ENCODE results near the gene SCYGR2. TPM values are rescaled to one million over a fixed set of nuclear protein-coding genes. Genes with fewer than 3 reads are reported as not detected.

SCYGR2 gene
- total RNA-seq, 2 donors from 2014 or later = not detected

- H3K4me1 ChIP-seq = no peaks in the 10 kb centered on the region
- intact Hi-C loops (cut with DNase I) = no loop called here
- H3K4me3 ChIP-seq = no peak overlapping the region
- H3K36me3 ChIP-seq = no peaks in the 10 kb centered on the region
- H3K9ac ChIP-seq (ENCODE audit: low read depth in 2 of 2, low read length in 2 of 2) = no peak overlapping the region
- TF ChIP-seq, protein P1, sequence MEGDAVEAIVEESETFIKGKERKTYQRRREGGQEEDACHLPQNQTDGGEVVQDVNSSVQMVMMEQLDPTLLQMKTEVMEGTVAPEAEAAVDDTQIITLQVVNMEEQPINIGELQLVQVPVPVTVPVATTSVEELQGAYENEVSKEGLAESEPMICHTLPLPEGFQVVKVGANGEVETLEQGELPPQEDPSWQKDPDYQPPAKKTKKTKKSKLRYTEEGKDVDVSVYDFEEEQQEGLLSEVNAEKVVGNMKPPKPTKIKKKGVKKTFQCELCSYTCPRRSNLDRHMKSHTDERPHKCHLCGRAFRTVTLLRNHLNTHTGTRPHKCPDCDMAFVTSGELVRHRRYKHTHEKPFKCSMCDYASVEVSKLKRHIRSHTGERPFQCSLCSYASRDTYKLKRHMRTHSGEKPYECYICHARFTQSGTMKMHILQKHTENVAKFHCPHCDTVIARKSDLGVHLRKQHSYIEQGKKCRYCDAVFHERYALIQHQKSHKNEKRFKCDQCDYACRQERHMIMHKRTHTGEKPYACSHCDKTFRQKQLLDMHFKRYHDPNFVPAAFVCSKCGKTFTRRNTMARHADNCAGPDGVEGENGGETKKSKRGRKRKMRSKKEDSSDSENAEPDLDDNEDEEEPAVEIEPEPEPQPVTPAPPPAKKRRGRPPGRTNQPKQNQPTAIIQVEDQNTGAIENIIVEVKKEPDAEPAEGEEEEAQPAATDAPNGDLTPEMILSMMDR (IDR thresholded peaks at IDR 0.05) = no peak
- H3K27ac ChIP-seq = no peak overlapping the region
- no peaks in the 10 kb centered on the region for H3K27me3 ChIP-seq
- H3K9me3 ChIP-seq = no peaks in the 10 kb centered on the region
- no peak for DNase-seq
Observed at GRCh38 chr2:227615906-227616305, 17.2 kb downstream of the SCYGR2 start.

GRCh38 chr2:227616631-227617030 is 17.9 kb downstream of the SCYGR2 start:
- Histone ChIP-seq H3K4me3 (no peak overlapping the region), H3K9ac (ENCODE audit: low read depth in 2 of 2, low read length in 2 of 2) (no peak overlapping the region), H3K9me3 (no peaks in the 10 kb centered on the region), H3K4me1 (no peaks in the 10 kb centered on the region), H3K27ac (no peak overlapping the region), H3K36me3 (no peaks in the 10 kb centered on the region), H3K27me3 (no peaks in the 10 kb centered on the region)
- intact Hi-C loops (cut with DNase I) = no loop called here
- no peak for DNase-seq
- TF ChIP-seq, protein P1 (IDR thresholded peaks at IDR 0.05) = no peak

- no peak within 1 kb of the TSS for H3K27ac ChIP-seq
- intact Hi-C loops (cut with DNase I) = no loop called here
- H3K9ac ChIP-seq (ENCODE audit: low read depth in 2 of 2, low read length in 2 of 2) = no peak within 1 kb of the TSS
- TF ChIP-seq, protein P1 (IDR thresholded peaks at IDR 0.05) = no peak
- no peaks in the 10 kb centered on the region for H3K9me3 ChIP-seq
- no peaks in the 10 kb centered on the region for H3K36me3 ChIP-seq
- DNase-seq = no peak
- no peak within 1 kb of the TSS for H3K4me3 ChIP-seq
- H3K27me3 ChIP-seq = no peaks in the 10 kb centered on the region
- no peaks in the 10 kb centered on the region for H3K4me1 ChIP-seq
Observed at GRCh38 chr2:227617316-227618230, 18.9 kb downstream of the SCYGR2 start, which contains the start of gene SCYGR4. Gene SCYGR4 (plus strand): TSS chr2:227617498. CDS start chr2:227617498, 0 bp downstream.

DNA sequence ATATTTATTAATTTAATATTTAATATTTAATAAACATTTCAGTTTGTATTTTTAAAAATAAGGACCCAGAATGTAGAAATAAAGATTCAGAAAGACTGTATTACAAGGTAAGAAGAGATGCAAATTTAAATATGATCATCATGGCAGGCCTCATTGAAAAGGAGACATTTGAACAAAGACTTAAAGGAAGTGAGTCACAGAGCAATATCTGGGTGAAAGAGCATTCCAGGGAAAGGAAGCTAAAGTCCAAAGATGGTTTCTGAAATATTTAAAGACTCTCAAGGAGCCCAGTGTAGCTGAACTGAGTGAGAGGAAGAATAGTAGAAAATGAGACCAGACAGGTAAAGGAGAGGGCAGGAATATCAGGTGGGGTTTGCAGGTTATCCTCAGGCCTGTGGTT is 24.5 kb downstream of the SCYGR2 start:
- no peak overlapping the region for H3K9ac ChIP-seq (ENCODE audit: low read depth in 2 of 2, low read length in 2 of 2)
- H3K9me3 ChIP-seq = no peaks in the 10 kb centered on the region
- DNase-seq = no peak
- TF ChIP-seq, protein P1 (IDR thresholded peaks at IDR 0.05) = no peak
- H3K36me3 ChIP-seq = no peaks in the 10 kb centered on the region
- H3K27ac ChIP-seq = no peak overlapping the region
- intact Hi-C loops (cut with DNase I) = no loop called here
- no peak overlapping the region for H3K4me3 ChIP-seq
- no peaks in the 10 kb centered on the region for H3K4me1 ChIP-seq
- no peaks in the 10 kb centered on the region for H3K27me3 ChIP-seq

- TF ChIP-seq, protein P1 (IDR thresholded peaks at IDR 0.05) = no peak
- Histone ChIP-seq H3K9me3 (no peaks in the 10 kb centered on the region), H3K9ac (ENCODE audit: low read depth in 2 of 2, low read length in 2 of 2) (no peak overlapping the region), H3K27ac (no peak overlapping the region), H3K4me3 (no peak overlapping the region), H3K4me1 (no peaks in the 10 kb centered on the region), H3K36me3 (no peaks in the 10 kb centered on the region), H3K27me3 (no peaks in the 10 kb centered on the region)
- no peak for DNase-seq
- intact Hi-C loops (cut with DNase I) = no loop called here
Observed at GRCh38 chr2:227625420-227625819, 26.7 kb downstream of the SCYGR2 start.

Measured in colonic mucosa (tissue), 4 donors.